GM21723 (cell line): ENCODE data around the gene CACNA1E.

Source experiments
- ATAC-seq: cut with Tn5 transposase; IDR thresholded peaks from one replicate; pipeline ENCODE4 v1.9.1; 2021; ENCODE audit warnings: mild to moderate bottlenecking, moderate library complexity; ENCODE audit not compliant: unreplicated experiment

The CACNA1E gene

DNA sequence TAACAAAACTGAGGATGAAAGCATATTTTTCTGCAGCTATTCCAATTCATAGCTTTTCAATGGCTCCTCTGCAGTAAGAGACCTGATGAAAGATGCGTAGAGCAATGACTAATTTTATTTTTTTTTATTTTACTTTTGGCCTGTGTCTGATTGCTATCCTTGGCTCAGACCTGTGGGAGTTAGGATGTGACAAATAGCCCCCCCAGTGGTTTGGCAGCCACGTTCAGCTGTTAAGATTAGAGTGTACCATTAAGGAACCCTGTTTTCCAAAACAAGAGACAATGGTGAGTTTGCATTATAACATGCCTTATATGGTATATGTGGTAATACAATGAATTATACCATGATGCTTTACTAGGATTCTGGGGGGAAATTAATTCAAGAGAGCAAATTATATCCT is 264.7 kb downstream of the CACNA1E start:
- no peak for ATAC-seq

DNA sequence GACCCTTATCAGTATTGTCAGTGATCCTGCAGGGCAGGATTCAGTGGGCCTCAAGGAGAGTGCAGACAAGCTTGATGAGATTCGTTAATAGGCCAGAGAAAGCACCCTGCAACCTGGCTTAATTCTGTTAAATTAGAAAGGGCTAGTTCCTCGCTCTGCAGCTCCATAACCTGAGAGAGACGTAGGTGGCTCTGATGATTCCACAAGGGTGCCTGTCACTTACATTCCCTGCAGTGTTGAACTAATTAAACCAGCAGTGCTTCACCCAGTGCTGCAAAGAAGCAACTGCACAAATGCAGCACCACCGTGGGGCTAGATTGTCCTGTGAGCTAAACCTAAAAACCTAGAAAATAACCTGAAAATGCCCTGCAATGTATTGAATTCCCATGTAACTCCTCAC is 270.8 kb downstream of the CACNA1E start:
- ATAC-seq, result no peak

DNA sequence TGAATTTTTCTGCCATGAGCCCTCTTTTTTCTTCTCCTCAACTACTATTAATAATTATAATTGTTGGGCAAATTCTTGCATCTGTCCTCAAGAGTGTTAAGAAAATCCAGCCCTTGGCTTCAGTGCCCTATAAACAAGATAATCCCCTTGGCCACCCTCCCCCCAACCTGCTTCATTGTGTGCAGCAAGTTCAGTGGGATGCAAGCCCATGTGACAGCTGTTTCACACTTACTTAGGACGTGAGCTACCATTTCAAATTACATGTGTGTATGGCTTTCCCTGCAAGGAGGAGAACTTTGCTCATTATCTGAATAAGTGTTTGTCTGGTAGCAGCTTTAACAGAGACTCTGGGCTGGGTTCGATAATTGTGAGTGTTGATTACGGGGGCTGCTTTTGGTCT is 276.2 kb downstream of the CACNA1E start:
- no peak for ATAC-seq

DNA sequence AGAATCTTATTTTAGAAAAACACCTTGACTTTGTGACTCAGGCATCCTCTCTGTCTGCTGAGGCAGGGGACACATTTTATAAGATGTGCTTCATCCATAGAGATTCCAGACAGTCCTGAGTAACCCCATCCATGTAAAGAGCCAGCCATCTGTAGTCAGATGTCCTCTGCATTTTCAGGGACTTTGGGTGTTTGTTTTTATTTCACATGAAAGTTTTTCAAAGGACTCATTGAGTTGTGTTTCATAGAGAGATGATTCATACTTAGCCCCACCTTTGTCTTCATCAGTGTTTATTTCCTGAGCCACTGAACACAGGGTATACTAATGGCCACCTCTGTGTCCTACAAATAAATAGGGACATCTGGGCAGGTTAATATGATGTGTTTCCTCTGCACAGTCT is 280.4 kb downstream of the CACNA1E start:
- no peak for ATAC-seq

DNA sequence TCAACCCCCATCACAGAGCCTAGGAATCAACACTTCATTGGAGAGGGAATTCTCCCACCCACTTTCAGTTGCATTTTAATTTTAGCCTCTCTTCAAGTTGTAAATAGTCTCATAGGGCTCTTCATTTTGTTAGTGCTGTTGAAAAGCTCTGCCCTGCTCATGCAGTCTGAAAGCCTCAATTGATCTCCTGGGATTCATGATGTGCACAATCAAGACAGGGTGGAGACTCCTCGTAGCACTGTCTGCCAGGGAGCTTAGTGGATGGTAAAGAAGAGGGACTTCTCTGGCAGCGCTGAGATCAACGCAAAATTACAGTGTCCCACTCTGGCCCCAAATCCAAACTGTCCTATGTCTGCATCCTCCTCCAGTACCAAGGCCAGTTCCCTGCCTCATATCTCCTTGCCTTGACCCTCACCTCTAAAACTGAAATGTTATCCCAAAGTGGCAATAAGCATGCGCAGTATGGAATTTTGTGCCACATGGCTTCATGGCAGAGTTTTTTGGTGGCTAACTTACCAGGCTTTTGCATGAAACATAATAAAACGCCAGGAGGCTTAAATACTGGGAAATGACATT is 282.2 kb downstream of the CACNA1E start:
- no peak for ATAC-seq

DNA sequence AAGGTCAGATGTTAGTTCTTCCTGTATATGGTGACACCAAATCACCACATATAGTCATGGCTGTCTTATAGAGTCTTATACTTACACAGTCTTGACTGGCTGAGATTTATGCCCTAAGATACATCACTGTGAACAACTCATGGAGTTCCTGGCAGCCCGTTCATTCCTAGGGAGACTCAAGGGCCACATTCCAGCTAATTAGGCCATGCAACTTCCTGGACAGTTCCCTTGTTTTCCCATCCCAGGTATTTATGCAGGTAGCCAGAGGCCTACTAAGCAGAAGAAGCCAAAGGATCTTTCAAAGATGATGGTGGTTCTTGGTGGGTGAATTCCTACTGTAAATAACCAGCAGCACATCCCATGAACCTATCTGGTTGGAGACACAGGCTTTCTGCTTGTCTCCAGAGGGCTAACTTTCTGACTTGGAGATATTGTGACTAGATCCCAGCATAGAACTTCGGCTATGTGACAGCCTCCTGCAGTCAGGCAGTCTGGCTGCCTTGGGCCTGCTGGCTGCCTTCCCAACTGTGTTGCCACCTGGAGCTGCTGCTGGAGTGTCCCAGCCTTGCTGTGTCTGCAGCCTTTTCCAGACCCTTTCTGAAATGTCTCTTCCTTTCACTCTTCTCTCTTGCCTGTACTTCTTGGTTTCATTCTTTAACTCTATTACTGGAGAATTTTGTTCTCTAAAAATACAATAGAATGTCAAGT is 283.8 kb downstream of the CACNA1E start:
- no peak for ATAC-seq

DNA sequence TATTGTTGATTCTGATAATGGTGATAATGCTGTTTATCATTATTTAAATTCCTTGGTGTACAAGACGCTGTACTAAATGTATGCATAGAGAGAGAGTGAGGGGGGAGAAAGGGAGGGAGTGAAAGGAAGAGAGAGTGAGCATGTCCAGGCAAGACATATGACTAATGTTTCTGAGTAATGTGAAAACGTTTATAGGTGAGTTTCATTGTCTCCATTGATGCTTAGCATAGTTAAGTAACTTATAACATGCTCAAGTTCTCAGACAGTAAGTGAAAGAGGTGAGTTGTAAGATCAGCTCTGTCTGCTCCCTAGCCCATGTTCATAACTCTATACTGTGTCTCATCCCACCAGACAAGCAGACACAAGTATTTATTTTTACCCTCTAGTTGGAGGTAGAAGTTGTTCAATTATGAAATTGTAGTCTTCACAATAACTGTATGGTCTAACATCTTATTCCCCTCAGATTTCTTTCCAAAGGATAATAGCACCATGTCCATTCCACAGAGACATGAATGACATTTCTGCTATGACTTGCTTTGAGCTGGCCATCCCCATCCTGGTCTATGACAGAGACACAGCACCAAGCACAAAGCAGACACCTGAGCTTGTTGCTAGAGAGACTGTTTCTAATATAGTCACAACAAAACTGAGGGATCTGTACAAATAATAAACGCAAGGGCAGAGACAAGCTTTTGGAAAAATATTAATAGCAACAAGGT is 285.1 kb downstream of the CACNA1E start:
- peak; percentile 69 for ATAC-seq

DNA sequence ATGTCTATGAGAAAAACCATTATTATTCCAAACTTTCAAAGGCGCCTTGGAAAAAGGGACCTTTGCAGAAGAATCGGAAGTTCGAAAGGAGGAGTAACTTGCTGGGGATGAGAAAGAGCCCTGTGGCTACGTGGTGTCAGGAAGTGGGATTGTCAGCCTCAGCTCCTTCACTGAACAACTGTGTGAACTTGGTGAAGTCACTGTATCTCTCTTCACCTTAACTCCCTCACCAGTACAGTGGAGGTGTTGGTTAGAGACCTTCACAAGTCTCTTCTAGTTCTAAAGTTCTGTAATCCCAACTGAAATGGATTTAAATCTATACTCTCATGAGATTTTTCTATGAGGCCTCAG is 285.6 kb downstream of the CACNA1E start:
- ATAC-seq, result no peak

DNA sequence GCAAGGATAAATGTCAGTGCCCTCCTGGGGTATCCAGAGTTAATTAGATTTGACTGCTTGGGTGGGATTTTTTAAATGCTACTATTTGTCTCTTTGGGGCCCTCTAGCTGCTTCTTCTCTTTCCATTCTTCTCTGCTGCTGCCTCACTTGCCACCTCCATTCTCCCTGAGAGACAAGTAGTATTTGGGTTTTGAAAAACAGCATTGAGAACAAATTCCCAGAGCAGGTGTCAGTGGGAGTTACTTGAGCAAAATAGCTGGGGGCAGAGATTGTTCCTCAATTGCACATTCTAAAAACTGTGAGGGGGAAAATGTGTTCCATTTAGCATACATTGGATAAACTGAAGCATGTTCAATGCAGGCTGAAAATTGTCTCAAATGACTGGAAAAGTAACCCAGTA is 286.5 kb downstream of the CACNA1E start:
- no peak for ATAC-seq

DNA sequence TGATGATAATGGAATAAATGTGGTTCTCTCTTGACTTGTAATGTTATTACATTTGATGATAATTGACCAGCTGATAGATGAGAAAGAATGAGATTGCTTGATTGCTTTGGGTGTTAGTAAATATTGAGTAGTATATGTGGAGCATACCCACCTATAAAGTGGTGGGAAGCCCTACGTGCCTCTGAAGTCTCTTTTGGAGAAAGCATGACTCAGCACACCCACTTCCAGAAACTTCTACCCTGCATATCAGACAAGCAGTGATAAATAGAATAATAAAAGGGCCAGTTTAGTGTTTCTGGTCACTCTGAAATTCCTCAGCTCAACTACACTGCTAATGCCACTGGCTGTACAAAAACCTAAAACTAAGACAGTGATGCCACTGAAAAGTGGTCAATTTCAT is 289.4 kb downstream of the CACNA1E start:
- no peak for ATAC-seq

DNA sequence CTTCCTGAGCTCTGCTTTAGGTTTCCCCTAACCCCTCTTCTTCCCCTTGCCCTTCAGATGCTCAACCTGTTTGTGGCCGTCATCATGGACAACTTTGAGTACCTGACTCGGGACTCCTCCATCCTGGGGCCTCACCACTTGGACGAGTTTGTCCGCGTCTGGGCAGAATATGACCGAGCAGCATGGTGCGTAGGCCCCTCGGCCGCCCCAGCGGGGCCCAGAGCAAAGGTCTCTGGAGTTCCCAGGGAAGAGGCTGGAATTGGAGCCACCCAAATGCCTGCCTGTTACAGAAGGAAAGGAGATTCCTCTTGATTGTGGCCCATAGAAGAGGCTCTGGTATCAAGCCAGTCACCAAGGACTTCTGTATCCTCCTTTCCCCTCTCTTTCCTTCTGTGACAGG is 292.7 kb downstream of the CACNA1E start:
- ATAC-seq, result no peak

DNA sequence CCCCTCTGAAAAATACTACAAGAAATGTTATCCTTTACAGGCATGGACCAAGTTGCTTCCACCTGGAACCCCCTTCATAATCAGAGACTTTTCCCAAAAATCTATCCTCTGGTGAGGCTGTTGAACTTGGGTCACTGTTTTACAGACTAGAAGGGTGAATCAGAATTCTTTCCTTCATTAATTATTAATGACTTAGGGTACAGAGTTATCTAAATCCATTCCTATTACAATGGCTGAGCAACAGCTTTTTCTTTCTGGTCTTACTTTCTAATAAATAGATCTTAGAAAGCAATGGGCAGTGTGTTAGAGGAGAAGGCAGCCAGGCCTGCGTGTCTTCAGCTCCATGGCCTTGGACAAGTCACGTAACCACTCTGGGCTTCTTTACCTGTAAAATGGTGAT is 294.0 kb downstream of the CACNA1E start:
- no peak for ATAC-seq

DNA sequence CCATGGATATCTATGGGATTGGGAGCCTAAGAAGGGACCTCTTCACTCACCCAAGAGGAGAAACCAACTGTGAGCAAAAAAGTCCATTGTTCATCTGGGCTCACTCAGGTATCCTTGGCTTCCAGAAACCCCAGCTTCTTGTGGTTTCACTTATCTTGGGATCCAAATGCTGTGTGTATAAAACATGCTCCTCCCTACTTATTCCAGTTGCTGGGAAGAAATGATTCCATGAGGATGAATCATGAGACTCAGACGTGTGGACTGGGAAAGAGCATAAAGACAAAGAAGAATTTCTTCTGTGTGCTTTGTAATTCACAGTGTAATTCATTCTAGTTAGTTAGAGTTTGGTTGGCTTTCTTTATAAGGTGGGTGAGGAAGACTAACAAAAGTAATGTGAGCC is 294.5 kb downstream of the CACNA1E start:
- ATAC-seq, result no peak

DNA sequence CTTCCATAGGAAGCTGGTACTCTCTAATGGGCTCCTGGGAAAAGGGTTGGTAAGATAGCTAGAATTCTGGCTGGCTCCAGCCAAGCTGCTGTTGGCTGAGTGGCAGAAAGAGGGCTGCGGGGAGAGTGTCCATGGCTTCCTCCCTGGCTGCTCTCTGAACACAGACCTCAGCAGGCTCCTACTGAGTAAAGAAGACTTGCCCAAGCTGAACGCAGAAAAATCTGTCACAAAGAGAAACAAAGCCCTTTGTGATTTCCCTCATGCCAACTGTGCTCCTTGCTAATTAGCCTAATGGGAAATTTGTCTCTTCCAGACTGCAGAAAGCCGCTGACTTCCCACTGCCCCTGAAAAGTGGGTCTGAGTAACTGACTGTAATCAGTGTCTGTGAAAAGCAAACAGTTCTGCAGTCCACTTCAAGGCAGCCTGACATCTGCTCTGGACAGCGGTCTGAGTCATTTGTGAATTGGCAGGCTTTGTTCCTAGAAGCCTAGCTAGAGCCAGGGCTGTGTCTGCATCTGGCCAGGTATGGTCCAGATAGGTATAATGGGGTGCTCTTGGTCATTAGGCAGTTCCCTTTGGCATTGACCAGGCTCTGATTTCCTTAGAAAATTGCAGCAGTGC is 295.4 kb downstream of the CACNA1E start:
- ATAC-seq, result no peak

DNA sequence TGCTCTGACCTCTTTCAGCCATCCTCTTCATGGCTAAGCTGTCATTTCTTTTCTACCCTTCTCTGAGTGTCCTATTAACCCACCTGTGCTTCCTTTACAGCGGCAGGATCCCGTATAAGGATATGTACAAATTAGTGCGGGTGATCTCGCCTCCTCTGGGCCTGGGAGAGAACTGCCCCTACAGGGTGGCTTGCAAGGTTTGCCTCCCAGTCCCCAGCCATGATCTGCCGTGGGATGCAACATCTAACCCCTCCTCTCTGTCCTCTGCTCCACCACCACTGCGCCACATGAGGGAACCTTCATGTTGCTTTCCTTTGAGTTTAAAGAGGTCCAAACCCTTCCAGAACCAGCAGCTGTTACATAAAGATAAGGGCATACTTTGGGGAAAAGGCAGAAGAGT is 296.0 kb downstream of the CACNA1E start:
- ATAC-seq, result no peak

DNA sequence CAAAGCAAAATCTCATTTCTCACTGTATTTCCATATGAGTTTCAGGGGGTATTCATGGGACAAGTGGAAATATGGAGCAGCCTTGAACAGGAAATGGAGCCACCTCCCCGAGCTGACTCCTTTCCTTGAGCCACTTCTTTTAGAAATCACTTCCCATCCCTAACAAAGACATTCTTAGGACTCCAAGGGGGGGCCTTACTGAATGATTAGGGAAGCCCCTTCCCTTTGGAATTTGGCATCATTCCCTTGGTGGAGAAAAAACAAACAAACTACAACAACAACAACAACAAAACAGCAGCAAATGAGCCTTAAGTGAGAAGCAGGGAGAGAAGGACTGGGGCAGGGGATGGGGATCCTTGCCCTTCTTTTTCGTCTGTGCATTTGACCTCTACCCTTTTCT is 299.9 kb downstream of the CACNA1E start:
- no peak for ATAC-seq

DNA sequence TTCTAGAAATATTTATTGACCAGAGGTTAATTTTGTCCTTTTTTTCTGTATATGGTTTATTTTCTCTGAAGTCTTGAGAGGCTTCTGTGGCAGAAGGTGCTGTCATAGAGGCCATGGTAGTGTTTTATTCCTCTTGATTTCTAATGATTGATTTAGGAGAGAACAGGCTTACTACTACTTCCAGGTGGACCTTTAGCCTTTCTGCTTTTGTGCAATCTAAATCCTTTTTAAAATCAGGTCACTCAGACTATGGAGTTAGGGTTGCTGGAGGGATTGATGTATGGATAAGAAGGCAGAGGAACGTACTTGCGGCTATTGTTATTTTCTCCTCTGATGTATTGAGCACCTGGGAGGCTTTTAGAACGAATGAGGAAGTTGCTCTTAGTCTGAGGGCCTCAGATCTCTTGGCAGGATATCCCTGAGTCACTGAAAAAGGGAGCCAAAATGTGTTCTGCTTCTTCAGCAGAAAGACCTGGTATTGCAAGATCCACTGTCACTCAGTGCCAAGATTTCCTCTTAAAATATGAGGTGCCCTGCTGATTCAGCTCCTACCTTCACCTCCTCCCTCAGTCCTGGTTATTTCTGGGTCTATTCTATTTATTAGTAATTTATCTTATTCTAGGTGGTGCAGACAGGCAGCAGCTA is 300.8 kb downstream of the CACNA1E start:
- ATAC-seq, result no peak

DNA sequence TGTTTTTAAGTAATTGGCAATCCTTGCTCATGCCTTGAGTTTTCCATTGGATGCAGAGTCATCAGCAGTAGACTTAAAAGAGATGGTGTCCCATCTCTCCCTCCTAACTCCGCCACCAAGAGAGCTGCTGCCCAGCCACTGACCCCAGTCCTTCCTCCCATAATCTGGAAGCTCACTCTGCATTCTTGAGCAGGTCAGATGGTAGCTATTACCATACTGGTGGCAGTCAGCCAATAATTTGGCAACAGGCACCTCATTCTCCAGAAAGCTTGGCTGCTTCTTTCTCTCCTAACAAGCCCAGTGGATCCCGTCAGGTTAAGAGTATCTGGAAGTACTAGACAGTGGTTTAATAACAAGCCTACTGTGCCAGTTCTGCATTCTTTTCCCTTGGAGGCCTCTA is 306.1 kb downstream of the CACNA1E start:
- ATAC-seq, result no peak

DNA sequence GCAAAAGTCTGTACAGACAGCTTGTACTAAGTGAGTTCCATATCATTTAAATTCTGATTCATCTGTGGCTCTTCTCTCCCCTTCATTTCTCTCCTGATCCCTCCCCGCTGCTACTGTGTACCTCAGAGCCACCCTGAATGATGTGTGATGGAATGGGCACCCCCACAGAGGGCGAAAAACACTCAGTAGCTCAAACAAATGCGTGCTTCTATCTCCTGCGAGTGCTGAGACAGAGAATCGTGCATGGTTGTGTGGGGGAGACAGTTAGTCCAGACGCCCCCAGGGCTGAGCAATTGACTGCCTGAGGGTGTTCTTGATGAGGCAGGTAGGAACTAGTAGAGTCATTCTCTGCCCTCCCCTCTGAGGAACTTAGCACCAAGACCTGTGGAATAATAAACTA is 308.4 kb downstream of the CACNA1E start:
- ATAC-seq, result no peak

DNA sequence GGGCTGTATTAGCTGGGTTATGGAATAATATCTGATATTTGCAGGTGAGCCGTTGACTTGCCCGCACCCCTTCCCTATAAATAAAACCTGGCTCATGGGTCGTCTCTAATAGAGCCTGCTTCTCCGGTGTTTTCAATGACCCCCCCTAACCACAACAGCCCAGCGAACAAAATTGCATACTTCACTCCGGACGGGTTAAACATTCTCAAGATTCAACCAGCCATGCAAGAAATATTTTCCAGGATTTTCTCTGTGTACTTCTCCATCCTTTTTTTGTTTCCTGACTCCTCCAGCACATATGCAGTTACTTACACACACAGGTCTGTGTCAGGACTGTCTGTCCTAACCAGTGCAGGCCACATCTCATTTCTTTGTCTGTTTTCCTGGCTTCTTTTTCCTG is 310.5 kb downstream of the CACNA1E start:
- no peak for ATAC-seq

DNA sequence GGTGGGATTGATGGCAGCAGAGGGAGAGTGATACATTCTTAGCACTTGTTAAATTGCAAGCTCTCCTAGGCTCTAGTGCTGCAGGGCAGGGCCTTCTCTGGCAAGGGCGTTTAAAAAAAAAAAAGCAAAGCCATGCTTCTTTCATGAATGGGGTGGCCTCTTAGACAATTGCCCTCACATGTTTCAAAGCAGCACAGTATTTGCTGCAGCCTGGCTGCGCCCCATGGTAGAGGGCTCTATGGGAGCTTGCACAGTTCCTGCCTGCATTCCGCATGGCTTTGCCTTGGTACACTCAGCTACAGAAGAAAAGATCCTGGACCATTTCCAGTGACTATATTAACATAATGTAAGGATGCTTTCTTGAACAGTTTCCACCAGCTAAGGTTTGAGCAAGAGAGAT is 311.0 kb downstream of the CACNA1E start:
- no peak for ATAC-seq
